Cerebellar cortex (tissue), 1 donor: ENCODE measurements around the gene CSNK1G1.
"Not testable (repeated sequence)": the region's sequence is repeated elsewhere in the genome, so short reads cannot be mapped to it uniquely, and the experiment has no call there.

Experiments
- DNase-seq: peaks from one replicate; pipeline ENCODE4 v3.0.0-alpha.2; 2015; ENCODE audit warnings: low spot score

CSNK1G1 gene

DNA sequence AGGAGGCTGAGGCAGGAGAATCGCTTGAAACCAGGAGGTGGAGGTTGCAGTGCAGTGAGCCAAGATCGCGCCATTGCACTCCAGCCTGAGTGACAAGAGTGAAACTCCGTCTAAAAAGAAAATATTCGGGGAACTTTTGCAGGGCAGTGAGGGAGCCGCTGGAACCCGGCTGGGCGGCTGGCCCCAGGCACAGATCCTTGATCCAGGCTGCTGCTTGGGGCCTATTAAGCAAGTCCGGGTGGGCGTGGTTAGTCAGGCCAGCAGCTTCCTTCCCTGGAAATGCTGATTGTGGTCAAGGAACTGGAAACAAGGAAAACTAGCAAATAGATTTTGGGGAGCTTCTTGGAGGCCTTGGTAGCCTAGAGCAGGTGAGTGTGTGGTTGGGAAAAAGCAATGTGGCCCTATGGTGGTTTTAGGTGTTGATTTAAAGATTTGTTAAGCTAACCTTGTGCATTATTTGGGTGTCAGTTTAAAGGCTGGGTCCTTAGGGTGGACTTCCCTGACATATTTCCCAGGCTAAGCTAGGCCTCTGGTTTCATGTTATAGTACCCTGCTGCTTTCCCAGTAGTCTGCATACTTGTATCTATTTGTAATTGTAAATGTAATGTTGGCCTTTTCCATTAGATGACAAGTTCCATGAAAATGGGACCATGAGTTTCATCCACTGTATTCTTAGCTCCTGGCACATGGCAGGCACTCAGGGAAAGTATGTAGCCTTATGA lies 222.2 kb downstream of the CSNK1G1 start:
- no peak for DNase-seq

DNA sequence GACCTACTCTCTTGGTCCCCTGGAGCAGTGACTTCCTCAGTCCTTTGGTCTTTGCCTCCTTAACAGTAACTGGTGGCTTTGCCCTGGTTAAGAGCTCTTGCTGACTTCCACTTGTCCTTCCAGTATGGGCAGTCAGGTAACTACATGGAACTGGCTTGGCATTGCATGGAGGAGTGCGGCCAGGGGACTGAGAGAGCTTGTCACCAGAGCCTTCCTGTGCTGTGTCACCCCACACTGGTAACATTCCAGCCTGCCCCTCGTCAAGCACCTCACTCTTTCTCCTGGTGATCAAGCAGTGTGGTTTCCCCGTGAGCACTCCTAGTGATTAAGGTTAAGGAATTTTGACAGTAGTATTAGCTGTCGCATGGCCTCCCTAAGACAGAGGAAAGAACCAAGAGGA lies 223.8 kb downstream of the CSNK1G1 start:
- DNase-seq, result no peak

DNA sequence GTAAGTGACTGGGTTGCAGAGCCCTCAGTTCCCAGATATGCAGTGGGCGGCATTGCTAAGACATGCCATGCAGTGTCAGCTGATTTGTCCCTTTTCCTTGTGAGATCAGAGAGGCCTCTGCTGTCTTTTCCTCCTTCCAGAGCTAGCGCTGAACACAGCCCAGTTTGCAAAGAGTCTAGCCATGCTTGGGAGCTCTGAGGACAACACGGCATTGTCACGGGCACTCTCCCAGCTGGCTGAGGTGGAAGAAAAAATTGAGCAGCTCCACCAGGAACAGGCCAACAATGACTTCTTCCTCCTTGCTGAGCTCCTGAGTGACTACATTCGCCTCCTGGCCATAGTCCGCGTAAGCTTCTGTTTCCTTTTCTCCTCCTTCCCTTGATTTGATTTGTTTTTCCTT lies 224.4 kb downstream of the CSNK1G1 start:
- DNase-seq, result no peak

DNA sequence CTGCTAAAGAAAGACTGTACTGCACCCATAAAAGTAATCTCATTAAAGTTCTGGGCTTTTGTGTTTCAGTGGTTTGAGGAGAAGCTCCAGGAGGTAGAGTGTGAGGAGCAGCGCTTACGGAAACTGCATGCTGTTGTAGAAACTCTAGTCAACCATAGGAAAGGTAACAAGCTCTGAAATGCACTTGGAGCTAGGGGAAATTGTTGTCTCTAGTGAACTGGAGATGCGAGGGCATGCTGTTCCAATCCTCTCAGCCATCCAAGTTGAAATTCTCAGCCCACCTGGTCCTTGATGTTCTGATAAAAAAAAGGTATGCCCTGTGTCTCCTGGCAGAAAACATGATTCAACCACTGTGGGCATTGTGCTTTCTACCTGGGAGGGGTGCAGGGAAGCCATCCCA lies 225.8 kb downstream of the CSNK1G1 start:
- DNase-seq, result no peak

DNA sequence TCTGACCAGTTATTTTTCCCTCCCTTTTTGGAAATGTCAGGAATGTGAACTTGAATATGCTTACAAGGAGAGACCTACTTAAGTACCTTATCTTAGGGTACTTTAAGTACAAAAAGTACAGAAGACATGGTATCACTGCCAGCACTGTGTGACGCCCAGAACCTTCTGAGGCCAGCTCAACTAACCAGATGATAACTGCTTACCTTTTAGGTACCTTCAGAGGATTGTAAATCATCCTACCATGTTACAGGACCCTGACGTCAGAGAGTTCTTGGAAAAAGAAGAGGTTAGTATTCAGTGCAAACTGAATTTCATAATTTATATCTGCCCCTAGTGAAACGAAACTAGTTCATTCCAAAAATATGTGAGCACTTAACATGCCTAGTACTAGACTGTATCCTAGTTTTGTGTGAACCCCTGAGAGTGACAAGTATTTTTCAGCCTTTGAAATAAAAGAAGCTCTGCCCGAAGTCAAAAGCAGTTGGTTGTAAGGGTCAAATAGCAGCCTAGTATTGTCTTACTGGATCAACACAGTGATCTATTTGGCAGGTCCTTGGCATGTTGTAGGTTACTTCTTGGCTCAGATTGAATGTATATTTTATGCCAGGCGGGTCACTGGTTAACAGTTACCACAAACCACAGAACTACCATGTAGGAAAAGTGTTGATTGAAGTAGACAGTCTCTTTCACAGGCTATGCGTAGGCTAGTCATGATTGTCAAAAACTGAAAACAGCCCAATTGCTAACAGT lies 228.3 kb downstream of the CSNK1G1 start:
- no peak for DNase-seq

DNA sequence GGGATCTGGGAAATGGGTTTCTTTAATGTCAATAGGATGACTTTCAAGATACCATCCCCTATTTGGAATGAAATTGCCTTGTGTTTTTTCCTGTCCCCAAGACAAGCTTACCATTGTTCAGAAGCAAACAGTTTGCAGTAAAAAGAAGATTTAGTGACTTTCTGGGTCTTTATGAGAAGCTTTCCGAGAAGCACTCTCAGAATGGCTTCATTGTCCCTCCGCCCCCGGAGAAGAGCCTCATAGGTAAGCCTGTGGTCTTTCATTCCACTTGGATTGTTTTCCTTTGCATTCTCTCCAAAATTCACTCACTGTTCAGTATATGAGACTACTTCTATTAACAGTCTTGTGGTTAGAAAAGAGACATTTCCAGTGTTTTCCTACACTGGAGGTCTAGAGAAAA lies 230.0 kb downstream of the CSNK1G1 start:
- no peak for DNase-seq

DNA sequence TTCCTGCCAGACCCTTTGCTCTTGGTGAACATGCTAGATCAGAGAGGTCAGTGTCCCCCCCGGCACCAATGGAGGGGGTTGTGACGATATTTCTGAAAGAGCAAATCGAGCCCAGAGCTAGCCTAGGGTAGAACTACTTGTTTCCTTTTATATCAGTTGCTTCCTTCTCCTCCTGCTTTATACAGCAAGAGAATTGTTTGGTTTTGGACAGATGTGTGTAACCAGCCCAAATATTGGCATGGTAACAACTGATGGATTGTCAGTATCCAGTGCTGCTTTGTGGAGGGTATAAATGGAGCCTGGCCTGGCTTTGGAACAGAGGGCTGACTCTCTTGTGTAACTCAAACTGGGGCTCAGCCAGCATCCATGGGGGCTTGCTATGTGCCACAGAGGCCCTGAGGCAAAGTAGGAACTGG lies 233.0 kb downstream of the CSNK1G1 start:
- DNase-seq, result no peak

DNA sequence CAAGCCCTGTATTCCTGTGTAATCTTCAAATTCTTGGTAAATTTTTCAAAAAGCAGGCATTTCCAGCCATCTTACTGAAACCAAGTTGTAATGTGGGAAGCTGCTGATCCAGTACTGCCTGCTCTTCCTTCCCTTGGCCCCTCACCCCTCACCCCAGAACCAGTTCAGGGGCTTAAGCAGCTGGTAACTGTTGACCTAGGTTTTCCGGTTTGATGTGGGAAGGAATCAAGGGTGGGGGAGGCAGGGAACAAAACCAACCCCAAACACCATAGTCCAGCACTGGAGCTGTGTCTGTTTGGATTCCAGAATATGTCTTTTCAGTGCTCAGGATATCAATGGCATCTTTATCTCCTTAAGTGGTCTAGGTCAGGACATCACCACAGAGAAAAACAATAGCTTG lies 233.5 kb downstream of the CSNK1G1 start:
- DNase-seq, result no peak

DNA sequence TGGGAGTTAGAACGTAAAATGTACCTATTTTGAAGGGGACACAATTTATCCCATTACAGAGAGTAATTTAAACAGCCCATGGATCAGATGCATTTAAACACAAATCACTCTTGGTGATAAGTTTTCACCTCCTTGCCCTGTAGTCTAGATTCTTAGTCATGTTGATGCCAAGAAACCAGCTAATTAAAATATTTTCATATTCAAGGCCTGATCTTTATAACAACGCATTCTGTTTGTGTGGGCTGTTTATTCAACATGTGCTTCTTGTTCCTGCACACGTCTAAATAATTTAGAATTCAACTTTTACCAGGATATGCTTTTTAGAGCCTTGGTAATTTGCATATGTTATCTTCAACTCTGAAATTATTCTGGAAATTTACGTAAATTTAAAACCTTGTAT lies 234.4 kb downstream of the CSNK1G1 start:
- no peak for DNase-seq

DNA sequence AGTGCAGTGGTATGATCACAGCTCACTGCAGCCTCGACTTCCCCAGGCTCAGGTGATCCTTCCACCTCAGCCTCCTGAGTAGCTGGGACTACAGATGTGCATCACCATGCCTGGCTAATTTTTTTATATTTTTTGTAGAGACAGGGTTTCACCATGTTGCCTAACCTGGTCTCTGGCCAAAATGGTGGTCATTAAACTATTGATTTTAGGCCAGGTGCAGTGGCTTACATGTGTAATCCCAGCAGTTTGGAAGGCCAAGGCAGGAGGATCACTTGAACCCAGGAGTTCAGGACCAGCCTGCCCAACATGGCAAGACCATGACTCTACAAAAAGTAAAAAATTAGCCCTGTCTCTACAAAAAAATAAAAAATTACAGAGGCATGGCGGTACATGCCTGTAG lies 235.7 kb downstream of the CSNK1G1 start:
- DNase-seq, result not testable (repeated sequence)

DNA sequence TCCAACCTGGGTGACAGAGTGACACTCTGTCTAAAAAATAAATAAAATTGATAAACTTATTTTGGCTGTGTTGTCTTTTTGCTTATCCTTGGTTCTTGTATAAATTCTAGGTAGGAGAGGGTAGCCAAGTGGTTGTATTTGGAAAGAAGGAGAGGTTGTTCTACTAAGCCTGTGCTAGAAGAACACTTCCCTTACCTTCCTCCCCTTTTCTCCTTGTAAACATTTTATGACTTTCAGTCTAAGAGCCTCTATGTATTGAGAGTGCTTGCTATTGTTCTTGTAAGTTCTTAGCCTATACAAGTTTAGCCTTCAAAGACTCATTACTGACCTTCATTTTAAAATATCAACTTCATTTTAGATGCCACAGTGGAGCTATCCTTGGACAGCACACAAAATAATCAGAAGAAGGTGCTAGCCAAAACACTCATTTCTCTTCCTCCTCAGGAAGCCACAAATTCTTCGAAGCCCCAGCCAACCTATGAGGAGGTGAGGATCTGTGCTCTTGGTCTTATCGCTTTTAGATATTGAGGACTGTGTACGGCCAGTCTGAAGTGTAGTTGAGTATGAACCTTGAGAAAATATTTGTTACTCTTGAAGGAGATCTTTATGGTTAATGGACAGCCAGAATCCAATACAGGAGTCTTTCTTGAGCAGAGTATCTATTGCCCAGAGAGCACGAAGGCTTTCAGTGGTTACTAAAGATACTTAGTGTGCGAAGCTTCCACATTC lies 238.1 kb downstream of the CSNK1G1 start:
- no peak for DNase-seq
